Measurements from ENCODE around the gene GYG1. TPM values are rescaled to one million over a fixed set of nuclear protein-coding genes. Genes with fewer than 3 reads are reported as not detected.
A peak's percentile ranks its signal among the peaks of the same experiment; 100 is the strongest.

GYG1 gene
- total and polyA plus RNA-seq, 2 experiments from 2014 or later: 33.2 to 40.9 TPM

DNA sequence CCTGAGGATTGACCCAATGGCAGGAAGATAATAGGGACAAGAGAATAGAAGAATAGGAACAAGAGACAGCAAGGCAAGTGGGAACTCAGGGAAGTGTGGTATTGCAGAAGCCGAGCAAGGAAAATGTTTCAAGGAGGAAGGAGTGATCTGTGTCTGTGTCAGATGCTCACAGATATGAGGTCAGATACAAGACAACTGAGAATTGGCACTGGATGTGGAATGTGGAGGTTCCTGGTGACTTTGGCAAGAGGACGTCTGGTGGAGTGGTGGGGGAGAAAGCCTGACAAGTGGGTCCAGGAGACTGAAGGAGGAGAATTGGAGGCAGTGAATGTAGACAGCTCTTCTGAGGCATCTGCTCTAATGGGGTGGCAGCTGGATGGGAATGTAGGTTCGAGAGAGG lies 24.1 kb downstream of the GYG1 start:
- ATAC-seq (no peak), DNase-seq (ENCODE audit: low spot score) (no peak)
- peaks cover 30% of the 10 kb centered on the region for H3K4me1 Mint-ChIP-seq
- Histone ChIP-seq H4K20me1 (replicated peaks; ENCODE audit: insufficient read depth) (no peaks in the 10 kb centered on the region), H3K4me3 (no peak overlapping the region), H2AFZ (no peak overlapping the region), H3K4me2 (no peak overlapping the region), H3K9me2 (ENCODE audit: insufficient read depth) (no peaks in the 10 kb centered on the region), H3K27me3 (ENCODE audit: insufficient read depth) (no peaks in the 10 kb centered on the region), H3K4me1 (ENCODE audit: insufficient read depth) (peaks cover 14% of the 10 kb centered on the region), H3K79me2 (replicated peaks; ENCODE audit: insufficient read depth) (no peaks in the 10 kb centered on the region), H3K27ac (ENCODE audit: low read depth) (no peak overlapping the region), H3K36me3 (ENCODE audit: insufficient read depth) (peaks cover 9% of the 10 kb centered on the region), H3F3A (replicated peaks; ENCODE audit: low read depth) (no peaks in the 10 kb centered on the region)
- no peak overlapping the region for H3K4me3 Mint-ChIP-seq
- TF ChIP-seq ZNF331 (CRISPR knock-in tag; IDR thresholded peaks at IDR 0.05; ENCODE audit: low read depth) (no peak), NANOG (IDR thresholded peaks at IDR 0.05; ENCODE audit: borderline replicate concordance) (no peak), JUNB (IDR thresholded peaks at IDR 0.05; ENCODE audit: unreplicated experiment) (no peak), CREB1 (CRISPR knock-in tag; IDR thresholded peaks at IDR 0.05; ENCODE audit: low read depth) (no peak), EZH2 (IDR thresholded peaks at IDR 0.05; ENCODE audit: low read depth, unreplicated experiment) (no peak), POLR2AphosphoS5 (IDR thresholded peaks at IDR 0.05; ENCODE audit: low read depth) (no peak), ZNF114 (CRISPR knock-in tag; IDR thresholded peaks at IDR 0.05) (no peak), STAT1 (IDR thresholded peaks at IDR 0.05; ENCODE audit: unreplicated experiment) (no peak), EZH2phosphoT487 (IDR thresholded peaks at IDR 0.05; ENCODE audit: unreplicated experiment) (no peak)
- TF ChIP-seq, protein P1, sequence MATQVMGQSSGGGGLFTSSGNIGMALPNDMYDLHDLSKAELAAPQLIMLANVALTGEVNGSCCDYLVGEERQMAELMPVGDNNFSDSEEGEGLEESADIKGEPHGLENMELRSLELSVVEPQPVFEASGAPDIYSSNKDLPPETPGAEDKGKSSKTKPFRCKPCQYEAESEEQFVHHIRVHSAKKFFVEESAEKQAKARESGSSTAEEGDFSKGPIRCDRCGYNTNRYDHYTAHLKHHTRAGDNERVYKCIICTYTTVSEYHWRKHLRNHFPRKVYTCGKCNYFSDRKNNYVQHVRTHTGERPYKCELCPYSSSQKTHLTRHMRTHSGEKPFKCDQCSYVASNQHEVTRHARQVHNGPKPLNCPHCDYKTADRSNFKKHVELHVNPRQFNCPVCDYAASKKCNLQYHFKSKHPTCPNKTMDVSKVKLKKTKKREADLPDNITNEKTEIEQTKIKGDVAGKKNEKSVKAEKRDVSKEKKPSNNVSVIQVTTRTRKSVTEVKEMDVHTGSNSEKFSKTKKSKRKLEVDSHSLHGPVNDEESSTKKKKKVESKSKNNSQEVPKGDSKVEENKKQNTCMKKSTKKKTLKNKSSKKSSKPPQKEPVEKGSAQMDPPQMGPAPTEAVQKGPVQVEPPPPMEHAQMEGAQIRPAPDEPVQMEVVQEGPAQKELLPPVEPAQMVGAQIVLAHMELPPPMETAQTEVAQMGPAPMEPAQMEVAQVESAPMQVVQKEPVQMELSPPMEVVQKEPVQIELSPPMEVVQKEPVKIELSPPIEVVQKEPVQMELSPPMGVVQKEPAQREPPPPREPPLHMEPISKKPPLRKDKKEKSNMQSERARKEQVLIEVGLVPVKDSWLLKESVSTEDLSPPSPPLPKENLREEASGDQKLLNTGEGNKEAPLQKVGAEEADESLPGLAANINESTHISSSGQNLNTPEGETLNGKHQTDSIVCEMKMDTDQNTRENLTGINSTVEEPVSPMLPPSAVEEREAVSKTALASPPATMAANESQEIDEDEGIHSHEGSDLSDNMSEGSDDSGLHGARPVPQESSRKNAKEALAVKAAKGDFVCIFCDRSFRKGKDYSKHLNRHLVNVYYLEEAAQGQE (IDR thresholded peaks at IDR 0.05; ENCODE audit: unreplicated experiment): no peak
- TF ChIP-seq, protein P2, sequence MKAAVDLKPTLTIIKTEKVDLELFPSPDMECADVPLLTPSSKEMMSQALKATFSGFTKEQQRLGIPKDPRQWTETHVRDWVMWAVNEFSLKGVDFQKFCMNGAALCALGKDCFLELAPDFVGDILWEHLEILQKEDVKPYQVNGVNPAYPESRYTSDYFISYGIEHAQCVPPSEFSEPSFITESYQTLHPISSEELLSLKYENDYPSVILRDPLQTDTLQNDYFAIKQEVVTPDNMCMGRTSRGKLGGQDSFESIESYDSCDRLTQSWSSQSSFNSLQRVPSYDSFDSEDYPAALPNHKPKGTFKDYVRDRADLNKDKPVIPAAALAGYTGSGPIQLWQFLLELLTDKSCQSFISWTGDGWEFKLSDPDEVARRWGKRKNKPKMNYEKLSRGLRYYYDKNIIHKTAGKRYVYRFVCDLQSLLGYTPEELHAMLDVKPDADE (IDR thresholded peaks at IDR 0.05): no peak
- TF ChIP-seq, protein P3, sequence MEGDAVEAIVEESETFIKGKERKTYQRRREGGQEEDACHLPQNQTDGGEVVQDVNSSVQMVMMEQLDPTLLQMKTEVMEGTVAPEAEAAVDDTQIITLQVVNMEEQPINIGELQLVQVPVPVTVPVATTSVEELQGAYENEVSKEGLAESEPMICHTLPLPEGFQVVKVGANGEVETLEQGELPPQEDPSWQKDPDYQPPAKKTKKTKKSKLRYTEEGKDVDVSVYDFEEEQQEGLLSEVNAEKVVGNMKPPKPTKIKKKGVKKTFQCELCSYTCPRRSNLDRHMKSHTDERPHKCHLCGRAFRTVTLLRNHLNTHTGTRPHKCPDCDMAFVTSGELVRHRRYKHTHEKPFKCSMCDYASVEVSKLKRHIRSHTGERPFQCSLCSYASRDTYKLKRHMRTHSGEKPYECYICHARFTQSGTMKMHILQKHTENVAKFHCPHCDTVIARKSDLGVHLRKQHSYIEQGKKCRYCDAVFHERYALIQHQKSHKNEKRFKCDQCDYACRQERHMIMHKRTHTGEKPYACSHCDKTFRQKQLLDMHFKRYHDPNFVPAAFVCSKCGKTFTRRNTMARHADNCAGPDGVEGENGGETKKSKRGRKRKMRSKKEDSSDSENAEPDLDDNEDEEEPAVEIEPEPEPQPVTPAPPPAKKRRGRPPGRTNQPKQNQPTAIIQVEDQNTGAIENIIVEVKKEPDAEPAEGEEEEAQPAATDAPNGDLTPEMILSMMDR (conservative IDR thresholded peaks at IDR 0.05; ENCODE audit: low read depth in 2 of 2): no peak
- TF ChIP-seq, protein P4, sequence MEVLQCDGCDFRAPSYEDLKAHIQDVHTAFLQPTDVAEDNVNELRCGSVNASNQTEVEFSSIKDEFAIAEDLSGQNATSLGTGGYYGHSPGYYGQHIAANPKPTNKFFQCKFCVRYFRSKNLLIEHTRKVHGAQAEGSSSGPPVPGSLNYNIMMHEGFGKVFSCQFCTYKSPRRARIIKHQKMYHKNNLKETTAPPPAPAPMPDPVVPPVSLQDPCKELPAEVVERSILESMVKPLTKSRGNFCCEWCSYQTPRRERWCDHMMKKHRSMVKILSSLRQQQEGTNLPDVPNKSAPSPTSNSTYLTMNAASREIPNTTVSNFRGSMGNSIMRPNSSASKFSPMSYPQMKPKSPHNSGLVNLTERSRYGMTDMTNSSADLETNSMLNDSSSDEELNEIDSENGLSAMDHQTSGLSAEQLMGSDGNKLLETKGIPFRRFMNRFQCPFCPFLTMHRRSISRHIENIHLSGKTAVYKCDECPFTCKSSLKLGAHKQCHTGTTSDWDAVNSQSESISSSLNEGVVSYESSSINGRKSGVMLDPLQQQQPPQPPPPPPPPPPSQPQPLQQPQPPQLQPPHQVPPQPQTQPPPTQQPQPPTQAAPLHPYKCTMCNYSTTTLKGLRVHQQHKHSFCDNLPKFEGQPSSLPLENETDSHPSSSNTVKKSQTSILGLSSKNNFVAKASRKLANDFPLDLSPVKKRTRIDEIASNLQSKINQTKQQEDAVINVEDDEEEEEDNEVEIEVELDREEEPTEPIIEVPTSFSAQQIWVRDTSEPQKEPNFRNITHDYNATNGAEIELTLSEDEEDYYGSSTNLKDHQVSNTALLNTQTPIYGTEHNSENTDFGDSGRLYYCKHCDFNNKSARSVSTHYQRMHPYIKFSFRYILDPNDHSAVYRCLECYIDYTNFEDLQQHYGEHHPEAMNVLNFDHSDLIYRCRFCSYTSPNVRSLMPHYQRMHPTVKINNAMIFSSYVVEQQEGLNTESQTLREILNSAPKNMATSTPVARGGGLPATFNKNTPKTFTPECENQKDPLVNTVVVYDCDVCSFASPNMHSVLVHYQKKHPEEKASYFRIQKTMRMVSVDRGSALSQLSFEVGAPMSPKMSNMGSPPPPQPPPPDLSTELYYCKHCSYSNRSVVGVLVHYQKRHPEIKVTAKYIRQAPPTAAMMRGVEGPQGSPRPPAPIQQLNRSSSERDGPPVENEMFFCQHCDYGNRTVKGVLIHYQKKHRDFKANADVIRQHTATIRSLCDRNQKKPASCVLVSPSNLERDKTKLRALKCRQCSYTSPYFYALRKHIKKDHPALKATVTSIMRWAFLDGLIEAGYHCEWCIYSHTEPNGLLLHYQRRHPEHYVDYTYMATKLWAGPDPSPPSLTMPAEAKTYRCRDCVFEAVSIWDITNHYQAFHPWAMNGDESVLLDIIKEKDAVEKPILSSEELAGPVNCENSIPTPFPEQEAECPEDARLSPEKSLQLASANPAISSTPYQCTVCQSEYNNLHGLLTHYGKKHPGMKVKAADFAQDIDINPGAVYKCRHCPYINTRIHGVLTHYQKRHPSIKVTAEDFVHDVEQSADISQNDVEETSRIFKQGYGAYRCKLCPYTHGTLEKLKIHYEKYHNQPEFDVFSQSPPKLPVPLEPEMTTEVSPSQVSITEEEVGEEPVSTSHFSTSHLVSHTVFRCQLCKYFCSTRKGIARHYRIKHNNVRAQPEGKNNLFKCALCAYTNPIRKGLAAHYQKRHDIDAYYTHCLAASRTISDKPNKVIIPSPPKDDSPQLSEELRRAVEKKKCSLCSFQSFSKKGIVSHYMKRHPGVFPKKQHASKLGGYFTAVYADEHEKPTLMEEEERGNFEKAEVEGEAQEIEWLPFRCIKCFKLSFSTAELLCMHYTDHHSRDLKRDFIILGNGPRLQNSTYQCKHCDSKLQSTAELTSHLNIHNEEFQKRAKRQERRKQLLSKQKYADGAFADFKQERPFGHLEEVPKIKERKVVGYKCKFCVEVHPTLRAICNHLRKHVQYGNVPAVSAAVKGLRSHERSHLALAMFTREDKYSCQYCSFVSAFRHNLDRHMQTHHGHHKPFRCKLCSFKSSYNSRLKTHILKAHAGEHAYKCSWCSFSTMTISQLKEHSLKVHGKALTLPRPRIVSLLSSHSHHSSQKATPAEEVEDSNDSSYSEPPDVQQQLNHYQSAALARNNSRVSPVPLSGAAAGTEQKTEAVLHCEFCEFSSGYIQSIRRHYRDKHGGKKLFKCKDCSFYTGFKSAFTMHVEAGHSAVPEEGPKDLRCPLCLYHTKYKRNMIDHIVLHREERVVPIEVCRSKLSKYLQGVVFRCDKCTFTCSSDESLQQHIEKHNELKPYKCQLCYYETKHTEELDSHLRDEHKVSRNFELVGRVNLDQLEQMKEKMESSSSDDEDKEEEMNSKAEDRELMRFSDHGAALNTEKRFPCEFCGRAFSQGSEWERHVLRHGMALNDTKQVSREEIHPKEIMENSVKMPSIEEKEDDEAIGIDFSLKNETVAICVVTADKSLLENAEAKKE (CRISPR knock-in tag; IDR thresholded peaks at IDR 0.05): no peak
- H3K9me3 Mint-ChIP-seq: no peaks in the 10 kb centered on the region
- peaks cover 9% of the 10 kb centered on the region for H3K27me3 Mint-ChIP-seq (ENCODE audit: insufficient read depth, low read depth, poor library complexity)
- H3K36me3 Mint-ChIP-seq (ENCODE audit: low read depth): peaks cover 45% of the 10 kb centered on the region
- H3K27ac Mint-ChIP-seq: peak overlapping the region; percentile 2; the same call in 1 of the 2 replicates
